PC-9 (cell line): ENCODE data around the gene TYRP1. TPM values are rescaled to one million over a fixed set of nuclear protein-coding genes. Genes with fewer than 3 reads are reported as not detected.

ENCODE experiments used
- BruUV-seq: library from RNA; stranded (reverse); fragments of 400-500 nt; replicated peaks from 2 replicates; lab custom pipeline; 2021; lab: Mats Ljungman, UMichigan
- CTCF ChIA-PET: fragments of 300-600 bp; sonication (Branson Sonifier 250); formaldehyde crosslinking; loops from one replicate; lab custom pipeline; 2022; ENCODE audit warnings: antibody characterized with exemption; lab: Charles Lee
- POLR2A ChIA-PET: fragments of 300-600 bp; sonication (Branson Sonifier 250); formaldehyde crosslinking; loops from one replicate; lab custom pipeline; 2022; ENCODE audit warnings: antibody characterized with exemption; ENCODE audit not compliant: unreplicated experiment; lab: Charles Lee
- DNase-seq, 2 experiments: peaks; one replicate each; pipeline versions ENCODE4 v3.0.0 to v3.0.0-alpha.2; 2015 to 2022; ENCODE audit warnings: mixed read lengths in 1 of 2
- H2AFZ ChIP-seq: fragments of 200-600 bp; sonication (generic); 2 replicates; pipeline ENCODE4 v1.8.1; 2017; ENCODE audit warnings: antibody characterized with exemption
- H3F3A ChIP-seq: fragments of 200-600 bp; sonication (generic); 2 replicates; pipeline ENCODE4 v1.8.1; 2017; ENCODE audit warnings: antibody characterized with exemption, mild to moderate bottlenecking, low read depth; ENCODE audit not compliant: insufficient read depth
- H3K27ac ChIP-seq: fragments of 200-600 bp; sonication (generic); 2 replicates; pipeline ENCODE4 v1.6.1; 2016; ENCODE audit warnings: mixed run types
- H3K27me3 ChIP-seq: fragments of 200-600 bp; sonication (generic); 2 replicates; pipeline ENCODE4 v1.6.1; 2016; ENCODE audit warnings: low read depth, mixed run types; ENCODE audit not compliant: insufficient read depth
- H3K36me3 ChIP-seq: fragments of 200-600 bp; sonication (generic); 2 replicates; pipeline ENCODE4 v1.6.1; 2016; ENCODE audit warnings: low read depth, mixed run types
- H3K4me1 ChIP-seq: fragments of 200-600 bp; sonication (generic); replicated peaks from 2 replicates; pipeline ENCODE4 v1.6.1; 2016; ENCODE audit warnings: mixed run types; ENCODE audit not compliant: insufficient read depth
- H3K4me2 ChIP-seq: fragments of 200-600 bp; sonication (generic); 2 replicates; pipeline ENCODE4 v1.6.1; 2017; ENCODE audit warnings: mixed run types
- H3K4me3 ChIP-seq: fragments of 200-600 bp; sonication (generic); 2 replicates; pipeline ENCODE4 v1.6.1; 2016; ENCODE audit warnings: mixed run types
- H3K79me2 ChIP-seq: fragments of 200-600 bp; sonication (generic); 2 replicates; pipeline ENCODE4 v1.6.1; 2017; ENCODE audit warnings: low read depth, mixed run types
- H3K9me2 ChIP-seq: fragments of 200-600 bp; sonication (generic); 2 replicates; pipeline ENCODE4 v1.8.1; 2017; ENCODE audit warnings: mild to moderate bottlenecking; ENCODE audit not compliant: insufficient read depth
- H3K9me3 ChIP-seq: fragments of 200-600 bp; sonication (generic); 2 replicates; pipeline ENCODE4 v1.8.1; 2016; ENCODE audit warnings: low read depth; ENCODE audit not compliant: insufficient read depth
- H4K20me1 ChIP-seq: fragments of 200-600 bp; sonication (generic); 2 replicates; pipeline ENCODE4 v1.8.1; 2017; ENCODE audit not compliant: insufficient read depth
- EZH2 ChIP-seq: fragments of 200-600 bp; sonication (generic); IDR thresholded peaks from 2 replicates; pipeline ENCODE4 v1.8.0; 2017; ENCODE audit warnings: antibody characterized with exemption, low read depth
- intact Hi-C: fragments of 100-400 bp; cut with micrococcal nuclease; formaldehyde crosslinking; loops from one replicate; pipeline ENCODE4 v1.10.0; 2022; ENCODE audit not compliant: unreplicated experiment
- total RNA-seq: library from RNA; stranded (reverse); gene quantifications from 2 replicates; pipeline ENCODE4 v1.2.3, GENCODE V29; 2021
- TF ChIP-seq, protein P1 (sequence below): fragments of 200-600 bp; sonication (generic); conservative IDR thresholded peaks from 2 replicates; pipeline ENCODE4 v1.6.1; 2017; ENCODE audit warnings: mixed run types, antibody characterized with exemption, mild to moderate bottlenecking, moderate library complexity

The TYRP1 gene
- total RNA-seq, 1 experiment from 2014 or later: not detected

DNA sequence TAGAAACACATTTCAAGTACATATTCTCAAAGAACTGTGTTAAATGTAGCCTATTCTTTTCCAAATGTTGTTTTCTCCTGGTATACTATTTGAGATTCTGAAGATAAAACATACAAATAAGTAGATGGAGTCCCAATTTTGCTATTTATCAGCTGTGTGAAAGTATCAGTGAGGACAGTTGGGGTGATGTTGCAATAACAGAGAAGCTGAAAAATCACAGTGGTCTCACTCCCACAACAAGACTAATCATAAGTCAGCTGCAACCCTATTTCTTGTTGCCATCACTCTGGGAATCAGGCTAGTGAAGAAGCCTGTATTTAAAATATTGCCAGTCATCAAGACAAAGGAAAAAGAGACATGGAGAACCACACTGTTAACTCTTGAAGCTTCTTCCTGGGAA is 55.8 kb downstream of the TYRP1 start:
- H3K27me3 ChIP-seq: no peaks in the 10 kb centered on the region
- no peaks in the 10 kb centered on the region; the same call in 1 of the 2 replicates for H3K9me2 ChIP-seq
- H2AFZ ChIP-seq: no peak overlapping the region
- H3K27ac ChIP-seq: no peak overlapping the region
- H3K36me3 ChIP-seq: no peaks in the 10 kb centered on the region
- ChIA-PET CTCF (no interaction called here), POLR2A (no interaction called here)
- H3K4me1 ChIP-seq: no peaks in the 10 kb centered on the region
- H3K4me3 ChIP-seq: no peak overlapping the region
- no TSS peak for BruUV-seq
- H3K79me2 ChIP-seq: no peaks in the 10 kb centered on the region
- no peak overlapping the region for H3K4me2 ChIP-seq
- no peaks in the 10 kb centered on the region for H4K20me1 ChIP-seq
- intact Hi-C loops: no loop called here
- no peak for TF ChIP-seq EZH2
- TF ChIP-seq, protein P1, sequence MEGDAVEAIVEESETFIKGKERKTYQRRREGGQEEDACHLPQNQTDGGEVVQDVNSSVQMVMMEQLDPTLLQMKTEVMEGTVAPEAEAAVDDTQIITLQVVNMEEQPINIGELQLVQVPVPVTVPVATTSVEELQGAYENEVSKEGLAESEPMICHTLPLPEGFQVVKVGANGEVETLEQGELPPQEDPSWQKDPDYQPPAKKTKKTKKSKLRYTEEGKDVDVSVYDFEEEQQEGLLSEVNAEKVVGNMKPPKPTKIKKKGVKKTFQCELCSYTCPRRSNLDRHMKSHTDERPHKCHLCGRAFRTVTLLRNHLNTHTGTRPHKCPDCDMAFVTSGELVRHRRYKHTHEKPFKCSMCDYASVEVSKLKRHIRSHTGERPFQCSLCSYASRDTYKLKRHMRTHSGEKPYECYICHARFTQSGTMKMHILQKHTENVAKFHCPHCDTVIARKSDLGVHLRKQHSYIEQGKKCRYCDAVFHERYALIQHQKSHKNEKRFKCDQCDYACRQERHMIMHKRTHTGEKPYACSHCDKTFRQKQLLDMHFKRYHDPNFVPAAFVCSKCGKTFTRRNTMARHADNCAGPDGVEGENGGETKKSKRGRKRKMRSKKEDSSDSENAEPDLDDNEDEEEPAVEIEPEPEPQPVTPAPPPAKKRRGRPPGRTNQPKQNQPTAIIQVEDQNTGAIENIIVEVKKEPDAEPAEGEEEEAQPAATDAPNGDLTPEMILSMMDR: no peak
- no peaks in the 10 kb centered on the region for H3K9me3 ChIP-seq
- H3F3A ChIP-seq: no peaks in the 10 kb centered on the region
- no peak for DNase-seq

- Histone ChIP-seq H3K36me3 (no peaks in the 10 kb centered on the region), H3K27me3 (no peaks in the 10 kb centered on the region), H4K20me1 (no peaks in the 10 kb centered on the region), H2AFZ (no peak overlapping the region), H3K27ac (no peak overlapping the region), H3K79me2 (no peaks in the 10 kb centered on the region), H3K4me3 (no peak overlapping the region), H3K9me2 (no peaks in the 10 kb centered on the region; the same call in 1 of the 2 replicates), H3K9me3 (no peaks in the 10 kb centered on the region), H3F3A (no peaks in the 10 kb centered on the region), H3K4me1 (no peaks in the 10 kb centered on the region), H3K4me2 (no peak overlapping the region)
- CTCF ChIA-PET: no interaction called here
- POLR2A ChIA-PET: no interaction called here
- TF ChIP-seq EZH2: no peak
- TF ChIP-seq, protein P1: no peak
- no TSS peak for BruUV-seq
- intact Hi-C loops: no loop called here
- DNase-seq: no peak
Measured at GRCh38 chr9:12753931-12754330, 60.7 kb downstream of the TYRP1 start.

DNA sequence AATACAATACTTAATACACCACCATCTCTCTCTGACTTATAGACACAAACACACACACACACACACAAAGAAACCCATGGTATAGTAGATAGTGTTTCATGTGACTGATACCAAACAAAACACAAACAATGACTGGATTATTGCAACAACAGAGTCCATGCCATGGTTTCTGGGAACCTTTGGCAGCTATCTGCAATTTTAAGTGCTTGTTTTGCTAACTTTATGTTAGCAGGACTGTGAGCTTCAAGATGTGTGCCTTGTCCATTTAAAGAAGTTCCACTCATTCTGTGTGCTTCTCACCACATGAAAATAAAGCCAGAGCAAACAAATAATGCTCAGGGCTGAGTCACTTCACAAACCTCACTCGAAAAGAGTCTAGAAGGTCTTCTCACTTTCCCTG is 66.6 kb downstream of the TYRP1 start:
- Histone ChIP-seq H3K27ac (no peak overlapping the region), H3K79me2 (no peaks in the 10 kb centered on the region), H4K20me1 (no peaks in the 10 kb centered on the region), H3K4me1 (no peaks in the 10 kb centered on the region), H3F3A (no peaks in the 10 kb centered on the region), H3K4me2 (no peak overlapping the region), H3K9me3 (no peaks in the 10 kb centered on the region), H3K4me3 (no peak overlapping the region), H3K36me3 (no peaks in the 10 kb centered on the region), H2AFZ (no peak overlapping the region), H3K27me3 (no peaks in the 10 kb centered on the region), H3K9me2 (no peaks in the 10 kb centered on the region)
- CTCF ChIA-PET: interaction anchor here (0.6 kb wide), 1 partner anchor 27 kb away, joined by 4 read pairs; no protein-coding TSS in a partner anchor
- intact Hi-C loops: no loop called here
- no peak for DNase-seq
- POLR2A ChIA-PET: interaction anchor here (0.8 kb wide), 1 partner anchor 289 kb away, joined by 4 read pairs; no protein-coding TSS in a partner anchor
- BruUV-seq: no TSS peak
- TF ChIP-seq, protein P1: no peak
- TF ChIP-seq EZH2: no peak

Other genes with a start within 250 kb of the TYRP1 start
- gene LURAP1L, start 81.6 kb downstream of the TYRP1 start, total RNA-seq: 3.6 and 4.1 TPM in 2 replicates